Activated CD4-positive, alpha-beta T cell treated with anti-CD3 and anti-CD28 coated beads, Interleukin-10, Interleukin-2, amounts not matched to agents 100 ng/mL and 50 ng/mL, durations not matched to agents 16 hours and 8 hours (primary cell): ENCODE results near the gene KLHL7.
A peak's percentile ranks its signal among the peaks of the same experiment; 100 is the strongest.
"Not testable (repeated sequence)": the region's sequence is repeated elsewhere in the genome, so short reads cannot be mapped to it uniquely, and the experiment has no call there.

ENCODE experiments used
- DNase-seq: peaks from one replicate; pipeline ENCODE4 v3.0.0-alpha.2; 2020

Gene KLHL7

GRCh38 chr7:23184291-23184690 lies 78.7 kb downstream of the KLHL7 start:
- DNase-seq, result no peak

- DNase-seq, result peak; percentile 23
Measured at GRCh38 chr7:23184709-23185359, 79.2 kb downstream of the KLHL7 start.

- no peak for DNase-seq
Measured at GRCh38 chr7:23185980-23186379, 80.4 kb downstream of the KLHL7 start.

- DNase-seq, result no peak
Measured at GRCh38 chr7:23191022-23191421, 85.4 kb downstream of the KLHL7 start.

- DNase-seq, result not testable (repeated sequence)
Measured at GRCh38 chr7:23193650-23194227, 88.2 kb downstream of the KLHL7 start.

- no peak for DNase-seq
Measured at GRCh38 chr7:23196306-23196705, 90.7 kb downstream of the KLHL7 start.

GRCh38 chr7:23197745-23198144 lies 92.2 kb downstream of the KLHL7 start:
- not testable (repeated sequence) for DNase-seq

GRCh38 chr7:23200331-23200730 lies 94.7 kb downstream of the KLHL7 start:
- no peak for DNase-seq

GRCh38 chr7:23204241-23204640 lies 98.7 kb downstream of the KLHL7 start:
- DNase-seq, result no peak

GRCh38 chr7:23205577-23205908 lies 100.0 kb downstream of the KLHL7 start:
- DNase-seq, result no peak

- no peak for DNase-seq
Measured at GRCh38 chr7:23205909-23206767, 100.6 kb downstream of the KLHL7 start.

GRCh38 chr7:23207021-23207420 lies 101.4 kb downstream of the KLHL7 start:
- DNase-seq, result no peak

- DNase-seq, result no peak
Measured at GRCh38 chr7:23207884-23208283, 102.3 kb downstream of the KLHL7 start.

- no peak for DNase-seq
Measured at GRCh38 chr7:23208316-23208715, 102.7 kb downstream of the KLHL7 start.

GRCh38 chr7:23210506-23210905 lies 104.9 kb downstream of the KLHL7 start:
- no peak for DNase-seq

GRCh38 chr7:23211589-23211988 lies 106.0 kb downstream of the KLHL7 start:
- DNase-seq, result no peak

GRCh38 chr7:23212395-23212794 lies 106.8 kb downstream of the KLHL7 start:
- DNase-seq, result no peak

GRCh38 chr7:23212841-23213240 lies 107.3 kb downstream of the KLHL7 start:
- DNase-seq, result no peak

- DNase-seq, result no peak
Measured at GRCh38 chr7:23213755-23214154, 108.2 kb downstream of the KLHL7 start.

- no peak for DNase-seq
Measured at GRCh38 chr7:23214423-23214822, 108.8 kb downstream of the KLHL7 start.

- no peak for DNase-seq
Measured at GRCh38 chr7:23214938-23215337, 109.4 kb downstream of the KLHL7 start.

GRCh38 chr7:23216021-23216420 lies 110.4 kb downstream of the KLHL7 start:
- no peak for DNase-seq

GRCh38 chr7:23218196-23218595 lies 112.6 kb downstream of the KLHL7 start:
- no peak for DNase-seq

- no peak for DNase-seq
Measured at GRCh38 chr7:23220690-23221305, 115.2 kb downstream of the KLHL7 start.
